OCI-LY1 (cell line): ENCODE measurements around the gene SEPTIN10.
"Not testable (repeated sequence)": the region's sequence is repeated elsewhere in the genome, so short reads cannot be mapped to it uniquely, and the experiment has no call there.

Source experiments
- H2AFZ ChIP-seq: fragments of 200-600 bp; sonication (generic), shearing (Covaris generic); 2 replicates; pipeline ENCODE4 v1.6.0; 2014; ENCODE audit warnings: antibody characterized with exemption, mild to moderate bottlenecking, low read length
- H3F3A ChIP-seq: fragments of 200-600 bp; sonication (generic), shearing (Covaris generic); 2 replicates; pipeline ENCODE4 v1.6.0; 2014; ENCODE audit warnings: mild to moderate bottlenecking, antibody characterized with exemption, low read length, moderate library complexity; ENCODE audit not compliant: insufficient read depth
- H3K27ac ChIP-seq: fragments of 200-600 bp; sonication (generic); 2 replicates; pipeline ENCODE4 v1.5.1; 2014; ENCODE audit warnings: low read length, mixed run types, mild to moderate bottlenecking, low read depth; ENCODE audit not compliant: poor library complexity, severe bottlenecking
- H3K27me3 ChIP-seq: fragments of 200-600 bp; sonication (generic); 2 replicates; pipeline ENCODE4 v1.6.0; 2014; ENCODE audit warnings: antibody characterized with exemption, mild to moderate bottlenecking, low read length, moderate library complexity; ENCODE audit not compliant: insufficient read depth
- H3K36me3 ChIP-seq: fragments of 200-600 bp; sonication (generic); 2 replicates; pipeline ENCODE4 v1.6.1; 2014; ENCODE audit warnings: mild to moderate bottlenecking, antibody characterized with exemption, low read length, moderate library complexity, mixed read lengths; ENCODE audit not compliant: insufficient read depth
- H3K4me1 ChIP-seq: fragments of 200-600 bp; sonication (generic); 2 replicates; pipeline ENCODE4 v1.5.1; 2014; ENCODE audit warnings: mild to moderate bottlenecking, low read length, moderate library complexity; ENCODE audit not compliant: insufficient read depth, severe bottlenecking
- H3K4me2 ChIP-seq: fragments of 200-600 bp; sonication (generic), shearing (Covaris generic); 2 replicates; pipeline ENCODE4 v1.6.1; 2014; ENCODE audit warnings: low read length
- H3K4me3 ChIP-seq: fragments of 200-600 bp; sonication (generic); 2 replicates; pipeline ENCODE4 v1.5.1; 2014; ENCODE audit warnings: low read length, low read depth, mild to moderate bottlenecking, mixed read lengths; ENCODE audit not compliant: poor library complexity, severe bottlenecking
- H3K79me2 ChIP-seq: fragments of 200-600 bp; shearing (Covaris generic); 2 replicates; pipeline ENCODE4 v1.6.1; 2016; ENCODE audit warnings: mixed run types, low read length, mixed read lengths; ENCODE audit not compliant: insufficient read depth
- H3K9ac ChIP-seq: fragments of 200-600 bp; sonication (generic), shearing (Covaris generic); 2 replicates; pipeline ENCODE4 v1.6.1; 2014; ENCODE audit warnings: mild to moderate bottlenecking, low read length, mixed read lengths
- H3K9me2 ChIP-seq: fragments of 200-600 bp; sonication (generic), shearing (Covaris generic); 2 replicates; pipeline ENCODE4 v1.6.1; 2014; ENCODE audit warnings: low read depth, mild to moderate bottlenecking, low read length, mixed read lengths
- H3K9me3 ChIP-seq: fragments of 200-600 bp; shearing (Covaris generic); 2 replicates; pipeline ENCODE4 v1.6.1; 2014; ENCODE audit warnings: low read length, mixed read lengths
- H4K20me1 ChIP-seq: fragments of 200-600 bp; sonication (generic), shearing (Covaris generic); 2 replicates; pipeline ENCODE4 v1.6.0; 2016; ENCODE audit warnings: mild to moderate bottlenecking, low read length; ENCODE audit not compliant: insufficient read depth
- CTCF ChIP-seq: fragments of 200-600 bp; sonication (generic), shearing (Covaris generic); IDR thresholded peaks from 2 replicates; pipeline ENCODE4 v1.5.1; 2017; ENCODE audit warnings: mild to moderate bottlenecking, antibody characterized with exemption, low read length, moderate library complexity, mixed read lengths
- EZH2 ChIP-seq: fragments of 200-600 bp; sonication (generic), shearing (Covaris generic); IDR thresholded peaks from 2 replicates; pipeline ENCODE4 v1.8.0; 2017; ENCODE audit warnings: borderline replicate concordance, mixed run types, mild to moderate bottlenecking, antibody characterized with exemption, low read length, moderate library complexity, mixed read lengths

SEPTIN10 gene

GRCh38 chr2:109591206-109591605 is 22.6 kb downstream of the SEPTIN10 start:
- no peak overlapping the region for H2AFZ ChIP-seq
- no peak overlapping the region for H3K27ac ChIP-seq
- H3K9me2 ChIP-seq, result no peaks in the 10 kb centered on the region
- TF ChIP-seq CTCF (no peak), EZH2 (no peak)
- H3K4me1 ChIP-seq, result no peaks in the 10 kb centered on the region
- H3K27me3 ChIP-seq, result no peaks in the 10 kb centered on the region
- no peaks in the 10 kb centered on the region for H4K20me1 ChIP-seq
- H3K9ac ChIP-seq, result no peak overlapping the region
- H3K4me2 ChIP-seq, result no peak overlapping the region
- H3K9me3 ChIP-seq, result no peaks in the 10 kb centered on the region
- no peaks in the 10 kb centered on the region for H3K36me3 ChIP-seq
- no peak overlapping the region for H3K4me3 ChIP-seq
- H3K79me2 ChIP-seq, result no peaks in the 10 kb centered on the region
- no peaks in the 10 kb centered on the region for H3F3A ChIP-seq

- Histone ChIP-seq H3F3A (no peaks in the 10 kb centered on the region), H3K27me3 (no peaks in the 10 kb centered on the region), H4K20me1 (no peaks in the 10 kb centered on the region), H3K79me2 (no peaks in the 10 kb centered on the region), H3K9me2 (no peaks in the 10 kb centered on the region), H3K36me3 (no peaks in the 10 kb centered on the region), H3K4me2 (no peak overlapping the region), H2AFZ (no peak overlapping the region), H3K4me1 (no peaks in the 10 kb centered on the region), H3K4me3 (no peak overlapping the region), H3K9ac (no peak overlapping the region), H3K27ac (no peak overlapping the region), H3K9me3 (no peaks in the 10 kb centered on the region)
- no peak for TF ChIP-seq CTCF
- no peak for TF ChIP-seq EZH2
Observed at GRCh38 chr2:109586687-109587086, 27.1 kb downstream of the SEPTIN10 start.

GRCh38 chr2:109582928-109583895 is 30.6 kb downstream of the SEPTIN10 start:
- no peak overlapping the region for H3K27ac ChIP-seq
- H3K27me3 ChIP-seq, result no peaks in the 10 kb centered on the region
- no peak for TF ChIP-seq CTCF
- TF ChIP-seq EZH2, result no peak
- H3K9ac ChIP-seq, result no peak overlapping the region
- no peaks in the 10 kb centered on the region for H3K9me2 ChIP-seq
- no peaks in the 10 kb centered on the region for H4K20me1 ChIP-seq
- no peaks in the 10 kb centered on the region for H3K36me3 ChIP-seq
- H2AFZ ChIP-seq, result no peak overlapping the region
- no peaks in the 10 kb centered on the region for H3K9me3 ChIP-seq
- no peaks in the 10 kb centered on the region for H3K4me1 ChIP-seq
- H3K4me2 ChIP-seq, result no peak overlapping the region
- no peak overlapping the region for H3K4me3 ChIP-seq
- no peaks in the 10 kb centered on the region for H3F3A ChIP-seq
- no peaks in the 10 kb centered on the region for H3K79me2 ChIP-seq

- not testable (repeated sequence) for H4K20me1 ChIP-seq, H3K27ac ChIP-seq, H3F3A ChIP-seq, H3K4me3 ChIP-seq, H3K4me1 ChIP-seq, H3K9me2 ChIP-seq, H3K9me3 ChIP-seq, H3K9ac ChIP-seq, H3K79me2 ChIP-seq, H2AFZ ChIP-seq, H3K36me3 ChIP-seq, H3K27me3 ChIP-seq, H3K4me2 ChIP-seq
Observed at GRCh38 chr2:109577630-109578029, 36.1 kb downstream of the SEPTIN10 start.
